DND-41 (cell line): ENCODE measurements around the gene PM20D2.

ENCODE experiments used
- CTCF ChIP-seq: IDR thresholded peaks from 2 replicates; pipeline ENCODE4 v1.5.1; 2012; ENCODE audit warnings: borderline replicate concordance, low read length, moderate library complexity, mild to moderate bottlenecking; ENCODE audit not compliant: poor library complexity, severe bottlenecking; ENCODE audit errors: extremely low read depth
- EZH2 ChIP-seq: IDR thresholded peaks from 3 replicates; pipeline ENCODE4 v1.6.1; 2012; ENCODE audit warnings: borderline replicate concordance, low read depth, mild to moderate bottlenecking, moderate library complexity, low read length, inconsistent platforms; ENCODE audit not compliant: severe bottlenecking

DNA sequence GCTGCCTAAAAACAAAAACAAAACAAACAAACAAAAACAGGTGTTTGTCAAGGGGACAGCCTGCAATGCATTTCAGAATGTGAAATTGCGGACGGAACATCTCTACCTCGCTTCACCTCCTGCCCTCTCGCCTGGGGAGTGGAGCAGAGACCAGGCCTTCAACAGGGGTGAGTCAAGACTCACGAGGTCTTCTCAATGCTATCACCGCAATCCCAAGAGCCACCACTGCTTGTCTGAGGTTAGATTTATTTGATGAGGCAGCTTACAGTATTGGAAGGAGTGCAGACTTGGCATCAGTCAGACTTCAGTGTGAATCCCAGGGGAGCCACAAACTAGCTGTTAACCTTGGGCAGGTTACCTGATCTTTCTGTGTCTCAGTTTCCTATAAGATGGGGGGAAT is 63.6 kb downstream of the PM20D2 start:
- no peak for TF ChIP-seq CTCF
- no peak for TF ChIP-seq EZH2
